ENCODE data around the gene SLC1A3. TPM values are rescaled to one million over a fixed set of nuclear protein-coding genes. Genes with fewer than 3 reads are reported as not detected.

The SLC1A3 gene
- total and polyA plus RNA-seq, 10 of the 15 experiments (the other 5 are each of a cell fraction or from before 2014, with no cell fraction given): 0.23 to 4.4 (median 3.3) TPM

- H3K9me3 ChIP-seq (replicated peaks; ENCODE audit: control insufficient read depth, insufficient read depth, low read length): no peaks in the 10 kb centered on the region
- no peak overlapping the region for H3K9ac ChIP-seq (ENCODE audit: control insufficient read depth, insufficient read depth, low read length)
- no peak overlapping the region for H3K4me2 ChIP-seq (ENCODE audit: control insufficient read depth, insufficient read depth)
- no peak for TF ChIP-seq CREB1 (IDR thresholded peaks at IDR 0.05; ENCODE audit: low read depth)
- no peak for TF ChIP-seq CEBPB (IDR thresholded peaks at IDR 0.05; ENCODE audit: borderline replicate concordance in 1 of 2, low read depth in 2 of 2, low read length in 2 of 2)
- TF ChIP-seq, protein P1, sequence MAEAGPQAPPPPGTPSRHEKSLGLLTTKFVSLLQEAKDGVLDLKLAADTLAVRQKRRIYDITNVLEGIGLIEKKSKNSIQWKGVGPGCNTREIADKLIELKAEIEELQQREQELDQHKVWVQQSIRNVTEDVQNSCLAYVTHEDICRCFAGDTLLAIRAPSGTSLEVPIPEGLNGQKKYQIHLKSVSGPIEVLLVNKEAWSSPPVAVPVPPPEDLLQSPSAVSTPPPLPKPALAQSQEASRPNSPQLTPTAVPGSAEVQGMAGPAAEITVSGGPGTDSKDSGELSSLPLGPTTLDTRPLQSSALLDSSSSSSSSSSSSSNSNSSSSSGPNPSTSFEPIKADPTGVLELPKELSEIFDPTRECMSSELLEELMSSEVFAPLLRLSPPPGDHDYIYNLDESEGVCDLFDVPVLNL (IDR thresholded peaks at IDR 0.05; ENCODE audit: low read depth, low read length): no peak
- TF ChIP-seq SUPT20H (IDR thresholded peaks at IDR 0.05; ENCODE audit: borderline replicate concordance, control insufficient read depth, low read depth, low read length): no peak
- TF ChIP-seq ELK1 (IDR thresholded peaks at IDR 0.05; ENCODE audit: low read depth, low read length): no peak
- TF ChIP-seq HDAC6 (IDR thresholded peaks at IDR 0.05; ENCODE audit: unreplicated experiment): no peak
- no peak for TF ChIP-seq ZZZ3 (IDR thresholded peaks at IDR 0.05; ENCODE audit: control insufficient read depth, insufficient read length, low read depth)
- no peak for TF ChIP-seq FOS (IDR thresholded peaks at IDR 0.05; ENCODE audit: borderline replicate concordance, extremely low read depth, insufficient read length)
- no peak overlapping the region for H2AFZ ChIP-seq (ENCODE audit: control insufficient read depth, low read depth, low read length)
- H4K20me1 ChIP-seq (ENCODE audit: control insufficient read depth, insufficient read depth): no peaks in the 10 kb centered on the region; the same call in 1 of the 2 replicates
- H3K4me3 ChIP-seq: no peak overlapping the region
- ChIA-PET SMC1A (ENCODE audit: uncharacterized antibody, unreplicated experiment) (interaction anchor here (0.8 to 9.4 kb wide), 13 partner anchors 9 to 445 kb away, joined by 3 to 101 read pairs (median 4); no protein-coding TSS in a partner anchor), POLR2A (interaction anchor here (0.7 to 4.2 kb wide), 2 partner anchors 20 to 31 kb away, joined by 3 to 18 read pairs; no protein-coding TSS in a partner anchor), CTCF (interaction anchor here (0.5 to 8.5 kb wide), 15 partner anchors 9 to 612 kb away, joined by 3 to 202 read pairs (median 6); partner anchors contain the start of genes LMBRD2, NADK2 and SKP2), RAD21 (ENCODE audit: unreplicated experiment) (interaction anchor here (0.6 to 3.5 kb wide), 6 partner anchors 31 to 612 kb away, joined by 3 to 30 read pairs (median 3); no protein-coding TSS in a partner anchor)
- intact Hi-C loops (cut with micrococcal nuclease; ENCODE audit: unreplicated experiment): loop anchor here (2.0 to 10.0 kb wide), 6 partner anchors 33 to 620 kb away; partner anchors contain the start of gene NADK2
- in situ Hi-C loops (cut with MboI): loop anchor here (5.0 to 10.0 kb wide), 3 partner anchors 275 to 517 kb away; partner anchors contain the start of gene NADK2
- ATAC-seq (no peak), FAIRE-seq (no peak), DNase-seq (ENCODE audit: low read depth, low spot score) (no peak)
- no peaks in the 10 kb centered on the region for H3K79me2 ChIP-seq (ENCODE audit: control insufficient read depth, insufficient read depth, low read length)
- H3K36me3 ChIP-seq (ENCODE audit: control insufficient read depth in 2 of 2, insufficient read depth in 2 of 2, low read length in 1 of 2): no peaks in the 10 kb centered on the region
- H3K4me1 ChIP-seq (ENCODE audit: control insufficient read depth, insufficient read depth, low read length): peaks cover 11% of the 10 kb centered on the region
- no peak overlapping the region for H3K27ac ChIP-seq (ENCODE audit: control insufficient read depth, insufficient read depth)
- 78% methylated on average over 5 of the region's 5 CpGs for WGBS (ENCODE audit: insufficient coverage, insufficient replicate concordance, low lambda C conversion rate, missing lambda C conversion rate)
- H3K27me3 ChIP-seq (replicated peaks in 1 of 2; ENCODE audit: control insufficient read depth in 2 of 2, insufficient read depth in 2 of 2, low read length in 1 of 2): no peaks in the 10 kb centered on the region
- no TSS peak for BruUV-seq (replicated peaks)
Observed at GRCh38 chr5:36691696-36692371, 85.4 kb downstream of the SLC1A3 start.
